HG02852 (cell line): ENCODE results near the gene KDM6A.
A peak's percentile ranks its signal among the peaks of the same experiment; 100 is the strongest.
"Not testable (repeated sequence)": the region's sequence is repeated elsewhere in the genome, so short reads cannot be mapped to it uniquely, and the experiment has no call there.

Source experiments
- ATAC-seq: cut with Tn5 transposase; IDR thresholded peaks from one replicate; pipeline ENCODE4 v1.9.1; 2021; ENCODE audit warnings: mild to moderate bottlenecking, moderate library complexity; ENCODE audit not compliant: unreplicated experiment

Gene KDM6A

DNA sequence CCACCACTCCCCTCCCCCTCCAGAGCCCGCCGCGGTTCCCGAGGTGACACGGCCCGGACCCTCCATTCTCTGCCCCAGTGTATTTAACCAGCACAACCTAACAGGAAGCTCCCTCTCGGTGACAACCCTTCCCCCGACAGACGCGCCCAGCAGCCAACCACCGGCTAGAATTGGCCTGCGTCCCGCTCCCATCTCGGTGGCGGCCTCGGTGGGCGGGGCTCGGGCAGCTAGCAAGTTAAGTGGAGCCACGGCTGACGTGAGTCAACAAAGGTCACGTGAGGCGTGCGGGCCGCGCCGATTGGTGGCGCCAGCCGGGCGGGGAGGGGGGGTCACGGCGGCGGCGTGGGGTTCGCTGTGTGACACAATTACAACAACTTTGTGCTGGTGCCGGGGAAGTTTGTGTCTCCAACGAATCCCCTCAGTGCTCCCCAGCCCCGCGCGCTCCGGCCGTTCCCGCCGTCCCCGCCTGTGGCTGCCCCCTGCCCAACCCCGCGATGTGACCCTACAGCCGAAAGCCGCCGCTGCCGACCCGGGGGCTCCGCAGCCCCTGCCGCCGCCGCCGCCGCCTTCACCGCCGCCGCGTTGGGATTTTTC is at the start of gene KDM6A:
Gene KDM6A, plus strand, starts transcription at position 368 of the 594 bp plus-strand sequence. CDS start 364 bp downstream, outside the sequence.
- ATAC-seq, result peak; percentile 87

DNA sequence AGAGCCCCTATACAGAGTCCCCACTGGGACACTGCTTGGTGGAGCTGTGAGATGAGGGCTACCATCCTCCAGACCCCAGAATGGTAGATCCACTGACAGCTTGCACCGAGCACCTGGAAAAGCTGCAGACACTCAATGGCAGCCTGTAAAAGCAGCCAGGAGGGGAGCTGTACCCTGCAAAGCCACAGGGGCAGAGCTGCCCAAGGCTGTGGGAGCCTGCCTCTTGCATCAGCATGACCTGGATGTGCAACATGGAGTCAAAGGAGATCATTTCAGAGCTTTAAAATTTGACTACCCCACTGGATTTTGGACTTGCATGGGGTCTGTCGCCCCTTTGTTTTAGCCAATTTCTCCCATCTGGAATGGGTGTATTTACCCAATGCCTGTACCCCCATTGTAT is 49.8 kb upstream of the KDM6A start:
- not testable (repeated sequence) for ATAC-seq

DNA sequence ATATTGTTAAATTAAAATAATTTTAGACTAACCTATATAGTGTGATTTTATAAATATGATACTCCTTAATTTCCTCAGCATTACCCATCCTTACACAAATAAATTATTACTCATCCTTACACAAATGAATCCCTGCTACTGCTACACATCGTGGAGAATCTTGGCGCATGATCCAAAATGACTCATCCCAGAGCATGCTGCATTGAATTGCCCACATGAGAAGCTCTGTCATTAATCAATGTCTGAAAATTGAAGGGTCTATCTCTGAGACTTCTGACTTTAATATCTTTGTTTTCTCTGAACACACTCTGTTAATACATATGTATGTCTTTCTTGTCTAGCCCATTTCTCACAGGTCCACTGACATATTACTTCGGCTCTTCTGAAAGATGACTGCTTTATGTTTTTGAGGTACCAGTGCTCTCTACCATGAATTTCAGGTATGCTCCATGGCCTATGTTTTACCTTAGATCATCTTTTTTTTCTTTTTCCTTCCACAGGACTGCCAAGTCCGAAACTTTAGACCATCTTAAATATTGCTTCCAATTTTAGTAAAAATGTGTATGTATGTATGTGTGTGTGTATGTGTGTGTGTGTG is 44.9 kb upstream of the KDM6A start:
- ATAC-seq, result no peak

DNA sequence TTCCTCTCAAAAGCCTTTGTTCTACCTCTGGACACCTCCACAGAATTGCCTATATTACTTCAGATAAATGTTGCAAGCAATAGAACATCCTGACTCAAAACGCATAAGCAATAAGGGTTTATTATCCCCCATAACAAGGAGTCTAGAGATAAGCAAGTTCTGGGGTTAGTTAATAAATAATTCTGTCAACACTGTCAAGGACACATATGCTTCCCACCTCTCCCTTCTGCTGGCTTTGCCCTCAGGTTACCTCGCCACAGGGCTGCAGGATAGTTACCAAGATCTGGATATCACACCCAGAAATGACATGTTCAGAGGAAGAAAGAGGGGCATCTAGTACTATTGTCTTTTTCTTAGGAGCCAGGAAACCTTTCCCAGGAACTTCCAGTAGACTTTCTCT is 43.2 kb upstream of the KDM6A start:
- no peak for ATAC-seq

DNA sequence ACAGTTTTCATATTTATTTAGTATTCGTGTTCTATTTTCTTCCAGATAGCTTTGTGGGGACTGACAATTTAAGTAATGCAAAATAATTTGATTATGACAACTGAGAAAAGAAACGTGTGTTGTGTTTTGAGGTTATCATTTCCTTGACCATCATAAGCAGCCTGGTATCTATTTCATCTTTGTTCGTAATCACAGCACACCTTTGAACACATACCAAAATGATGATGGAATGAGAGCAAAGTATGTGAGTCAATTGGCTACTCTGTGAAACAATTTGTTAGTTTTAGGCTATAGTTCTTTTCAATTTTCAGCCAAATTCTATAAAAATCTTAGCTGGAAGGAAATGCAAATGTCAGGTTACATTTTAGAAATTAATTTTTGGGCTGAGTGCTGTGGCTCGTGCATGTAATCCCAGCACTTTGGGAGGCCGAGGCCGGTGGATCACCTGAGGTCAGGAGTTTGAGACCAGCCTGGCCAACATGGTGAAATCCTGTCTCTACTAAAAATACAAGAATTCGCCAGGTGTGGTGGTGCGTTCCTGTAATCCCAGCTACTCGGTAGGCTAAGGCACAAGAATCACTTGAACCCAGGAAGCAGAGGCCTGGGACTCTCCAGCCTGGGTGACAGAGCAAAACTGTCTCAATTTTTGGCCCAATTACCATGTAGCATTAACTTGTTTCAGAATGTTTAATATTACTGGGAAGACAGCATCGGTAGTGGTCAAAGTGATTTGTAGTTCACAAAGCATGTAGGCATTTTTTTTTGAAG is 30.3 kb upstream of the KDM6A start:
- ATAC-seq, result no peak

DNA sequence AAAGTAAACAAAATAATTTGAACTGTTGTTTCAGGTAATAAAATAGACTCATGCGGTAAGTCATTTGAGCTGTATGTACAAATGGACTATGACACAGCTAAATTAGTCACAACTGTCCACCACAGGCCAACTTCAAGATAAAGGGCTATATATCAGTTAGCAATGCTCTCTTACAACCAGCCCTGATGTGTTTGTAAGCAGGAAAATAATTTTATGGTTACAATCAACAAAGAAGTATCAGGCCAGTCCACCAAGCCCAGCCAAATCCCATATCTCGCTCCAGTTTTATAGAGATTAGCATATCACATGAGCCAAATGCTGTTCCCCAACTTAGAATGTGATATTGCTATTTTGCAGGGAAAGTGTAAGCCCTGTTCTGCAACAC is 29.7 kb upstream of the KDM6A start:
- no peak for ATAC-seq

DNA sequence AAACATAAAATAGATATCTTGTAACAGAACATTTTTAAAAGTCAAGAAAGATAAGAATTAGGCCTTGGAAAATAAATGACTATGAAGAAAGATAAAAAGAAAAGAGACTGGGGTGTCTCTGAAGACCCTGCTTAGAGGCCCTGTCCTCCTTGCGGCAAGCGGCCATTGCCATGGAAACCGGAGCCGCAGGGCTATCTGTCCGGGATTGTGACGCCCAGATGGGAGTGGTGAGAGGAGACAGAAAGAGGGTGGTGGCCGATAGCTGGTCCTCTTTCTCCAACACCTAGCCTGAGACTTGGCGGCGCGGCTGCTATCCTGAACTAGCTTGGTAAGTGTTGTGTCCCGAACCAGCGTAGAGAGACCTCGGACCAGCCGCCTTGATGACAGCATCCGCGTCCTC is 29.2 kb upstream of the KDM6A start, which contains the start of gene DUSP21:
Gene DUSP21, plus strand, starts transcription at position 269 of the 400 bp plus-strand sequence. Its CDS starts 112 bp downstream, at position 381.
- ATAC-seq, result no peak

DNA sequence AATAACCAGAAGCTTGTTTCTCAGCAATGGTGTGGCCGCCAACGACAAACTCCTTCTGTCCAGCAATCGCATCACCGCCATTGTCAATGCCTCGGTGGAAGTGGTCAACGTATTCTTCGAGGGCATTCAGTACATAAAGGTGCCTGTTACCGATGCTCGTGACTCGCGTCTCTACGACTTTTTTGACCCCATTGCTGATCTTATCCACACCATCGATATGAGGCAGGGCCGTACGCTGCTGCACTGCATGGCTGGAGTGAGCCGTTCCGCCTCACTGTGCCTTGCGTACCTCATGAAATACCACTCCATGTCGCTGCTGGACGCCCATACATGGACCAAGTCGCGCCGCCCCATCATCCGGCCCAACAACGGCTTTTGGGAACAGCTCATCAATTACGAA is 28.8 kb upstream of the KDM6A start:
- ATAC-seq, result no peak

DNA sequence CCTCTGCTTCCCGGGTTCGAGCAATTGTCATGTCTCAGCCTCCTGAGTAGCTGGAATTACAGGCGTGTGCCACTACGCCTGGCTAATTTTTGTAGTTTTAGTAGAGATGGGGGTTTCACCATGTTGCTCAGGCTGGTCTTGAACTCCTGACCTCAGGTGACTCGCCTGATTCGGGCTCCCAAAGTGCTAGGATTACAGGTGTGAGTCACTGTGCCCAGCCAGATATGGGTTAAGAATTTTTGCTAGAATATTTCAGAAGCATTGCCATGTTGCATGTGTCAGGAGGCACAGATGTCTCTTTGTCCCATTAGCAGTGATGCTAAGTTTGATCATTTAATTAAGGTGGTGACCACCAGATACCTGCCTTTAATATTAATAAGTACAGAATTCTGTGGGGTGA is 22.1 kb upstream of the KDM6A start:
- ATAC-seq, result not testable (repeated sequence)

DNA sequence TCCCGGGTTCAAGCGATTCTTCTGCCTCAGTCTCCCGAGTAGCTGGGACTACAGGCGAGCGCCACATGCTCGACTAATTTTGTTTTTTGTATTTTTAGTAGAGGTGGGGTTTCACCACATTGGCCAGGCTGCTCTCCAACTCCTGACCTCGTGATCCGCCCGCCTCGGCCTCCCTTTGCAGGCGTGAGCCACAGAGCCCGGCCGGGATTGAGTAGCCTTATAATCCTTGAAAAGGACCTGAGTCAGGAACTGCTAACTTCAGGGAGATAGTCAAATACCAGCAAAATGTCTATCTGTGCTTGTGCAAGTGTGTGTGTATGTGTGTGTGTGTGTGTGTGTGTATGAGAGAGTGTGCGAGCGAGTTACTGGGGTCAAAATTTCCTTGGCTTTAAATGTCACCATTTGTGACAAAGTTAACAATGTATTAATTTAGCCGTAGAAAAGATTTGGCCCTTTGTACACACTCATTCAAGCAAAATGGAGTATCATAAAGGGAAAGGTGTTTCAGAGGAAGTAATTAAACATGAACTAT is 1.8 kb upstream of the KDM6A start:
- ATAC-seq, result no peak

DNA sequence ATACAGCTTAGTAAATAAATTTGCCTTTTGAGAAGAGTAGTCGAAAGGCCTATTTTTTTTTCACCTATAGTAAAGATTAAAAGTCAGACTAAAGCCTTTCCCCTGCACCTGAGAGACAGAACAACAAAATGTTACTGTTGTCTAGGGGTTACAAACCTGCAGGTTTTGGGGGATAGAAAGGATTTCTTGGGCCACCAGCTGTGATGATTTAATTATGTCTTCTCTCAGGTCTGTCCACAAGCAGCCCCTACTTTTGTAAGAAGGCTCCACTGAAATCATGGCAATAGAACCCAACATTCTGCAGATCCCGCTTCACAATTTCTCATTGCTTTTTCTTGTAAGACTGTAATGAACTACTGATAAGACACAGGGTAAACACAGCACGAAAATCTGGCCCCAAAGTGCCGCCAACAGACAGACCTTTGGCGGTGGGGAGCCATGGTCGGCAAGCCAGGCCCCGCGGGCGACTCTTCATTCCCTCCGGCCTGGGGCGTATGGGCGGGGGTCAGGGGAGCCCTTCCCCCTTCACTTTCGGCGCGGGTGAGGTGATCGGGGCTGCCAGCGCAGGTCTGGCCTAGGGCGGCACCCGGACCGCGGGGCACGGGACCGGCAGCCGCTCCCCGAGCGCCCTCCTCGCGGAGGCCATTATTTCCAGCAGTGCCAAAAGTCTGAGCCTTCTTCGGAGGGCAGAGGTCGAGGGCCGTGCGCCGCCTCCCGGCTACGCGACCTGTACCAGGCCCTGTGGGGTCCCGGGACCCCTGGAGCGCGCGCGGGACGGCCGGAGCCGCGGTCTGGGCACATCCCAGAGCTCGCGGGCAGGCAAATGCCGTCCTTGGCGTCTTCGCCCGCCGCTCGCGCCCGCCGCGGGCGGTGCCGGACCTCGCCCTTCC is 812 bp upstream of the KDM6A start:
- peak; percentile 22 for ATAC-seq

DNA sequence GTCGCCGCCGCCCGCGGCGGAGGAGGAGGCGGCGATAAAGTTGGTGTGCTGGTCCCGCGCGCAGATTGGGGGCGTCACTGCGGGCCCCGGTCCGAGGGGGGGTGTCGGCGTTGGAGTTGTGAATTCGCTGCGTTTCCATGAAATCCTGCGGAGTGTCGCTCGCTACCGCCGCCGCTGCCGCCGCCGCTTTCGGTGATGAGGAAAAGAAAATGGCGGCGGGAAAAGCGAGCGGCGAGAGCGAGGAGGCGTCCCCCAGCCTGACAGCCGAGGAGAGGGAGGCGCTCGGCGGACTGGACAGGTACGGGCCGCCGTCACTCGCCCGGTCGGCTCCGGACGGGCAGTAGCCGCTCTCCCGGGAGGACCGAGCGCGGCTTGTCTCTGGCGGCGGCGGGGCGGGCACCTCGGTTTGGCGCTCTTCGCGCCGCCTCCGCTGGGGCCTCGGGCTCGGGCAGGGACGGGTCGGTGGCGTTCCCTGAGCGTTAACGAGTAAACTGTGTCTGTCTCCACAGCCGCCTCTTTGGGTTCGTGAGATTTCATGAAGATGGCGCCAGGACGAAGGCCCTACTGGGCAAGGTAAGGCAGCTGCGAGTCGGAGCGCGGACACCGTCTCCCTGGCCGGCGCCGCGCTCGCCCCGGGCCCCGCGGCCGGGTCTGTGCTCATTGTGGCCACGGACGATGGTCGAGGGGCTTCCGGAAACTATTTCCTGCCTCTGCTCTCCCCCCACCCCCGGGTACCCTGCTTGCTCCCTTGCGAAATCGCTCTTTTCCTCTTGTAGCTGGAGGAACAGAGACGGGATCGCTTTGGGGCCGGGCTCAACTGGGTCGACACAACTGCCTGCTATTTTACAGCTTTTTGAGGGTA is 658 bp downstream of the KDM6A start:
- peak; percentile 14 for ATAC-seq

DNA sequence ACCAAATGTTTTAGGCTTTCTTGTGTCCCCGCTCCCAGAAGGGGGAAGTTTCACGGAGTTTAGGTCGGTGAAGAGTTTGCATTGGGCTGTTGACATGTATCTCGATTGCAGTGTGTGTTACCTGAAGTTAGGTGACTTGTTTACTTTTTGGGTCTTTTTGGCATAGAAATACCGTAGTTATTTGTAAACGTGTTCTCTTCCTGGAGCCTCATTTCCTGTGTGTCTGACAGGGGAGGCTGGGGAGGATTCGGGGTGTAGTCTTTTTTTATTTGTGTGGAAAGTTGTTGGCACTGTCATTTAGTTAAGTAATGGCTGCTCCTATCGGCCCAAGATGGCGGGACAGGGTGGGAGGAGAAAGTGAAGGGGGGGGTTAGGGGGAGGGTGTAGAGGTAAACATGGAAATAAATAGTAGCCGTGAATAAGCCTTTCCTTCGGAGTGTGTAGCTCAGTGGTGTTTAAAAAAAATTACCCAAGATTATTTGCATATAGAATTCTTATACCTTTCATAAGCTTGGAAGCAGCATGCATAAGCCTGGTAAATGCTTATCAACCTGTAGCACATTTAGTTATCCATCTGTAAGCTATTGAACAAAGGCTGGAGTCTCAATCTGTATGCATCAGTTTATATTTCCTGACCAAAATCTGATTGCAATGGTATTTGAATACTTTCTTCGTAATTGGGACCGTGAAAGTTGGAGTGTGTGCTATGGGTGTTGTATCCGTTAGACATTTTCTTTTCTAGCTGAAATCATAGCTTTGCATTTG is 1.6 kb downstream of the KDM6A start:
- ATAC-seq, result no peak

DNA sequence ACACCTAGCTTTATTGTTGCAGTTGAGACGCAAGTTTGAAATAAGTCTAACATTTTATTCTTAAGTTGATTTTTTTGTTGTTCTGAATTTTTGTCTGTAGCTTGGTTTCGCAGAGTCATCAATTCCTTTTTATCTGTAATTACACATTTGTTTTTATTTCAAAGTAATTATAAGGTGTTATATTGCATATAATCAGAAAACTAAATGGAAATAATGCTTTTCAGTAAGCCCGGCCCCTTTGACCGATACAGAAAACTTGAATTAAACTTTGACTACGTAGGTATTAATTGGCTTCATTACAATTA is 2.1 kb downstream of the KDM6A start:
- no peak for ATAC-seq

DNA sequence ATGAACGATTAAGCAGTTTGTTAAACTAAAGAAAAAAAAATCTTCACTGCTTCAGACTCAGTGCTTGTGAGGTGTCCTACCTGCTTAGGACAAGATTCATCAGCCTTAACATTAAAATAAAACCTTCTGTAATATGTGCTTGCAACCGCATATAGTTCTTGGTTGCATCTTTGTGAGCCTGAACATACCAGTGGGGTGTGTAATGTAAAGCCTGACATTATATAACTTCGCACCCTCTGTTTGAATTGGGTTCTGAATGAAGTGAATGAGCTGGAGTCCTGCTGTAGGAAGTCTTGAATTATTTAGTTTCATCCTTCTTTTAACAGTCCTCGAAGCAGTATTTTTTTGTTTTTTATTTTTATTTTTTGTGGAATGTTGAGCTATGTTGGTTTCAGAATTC is 3.1 kb downstream of the KDM6A start:
- ATAC-seq, result no peak

DNA sequence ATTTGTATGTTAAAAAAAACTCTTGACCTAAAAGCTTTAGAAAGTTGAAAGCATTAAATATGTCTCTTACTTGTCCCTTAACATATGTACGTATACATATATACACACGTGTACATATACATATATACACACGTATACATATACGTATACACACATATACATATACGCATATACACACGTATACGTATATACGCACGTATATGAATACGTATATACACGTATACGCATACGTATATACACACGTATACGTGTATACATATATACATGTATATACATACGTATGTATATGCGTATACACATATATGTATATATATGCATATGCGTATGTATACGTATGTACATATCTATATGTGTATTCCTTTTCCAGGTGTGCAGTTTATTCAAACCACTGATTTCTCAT is 3.8 kb downstream of the KDM6A start:
- no peak for ATAC-seq

DNA sequence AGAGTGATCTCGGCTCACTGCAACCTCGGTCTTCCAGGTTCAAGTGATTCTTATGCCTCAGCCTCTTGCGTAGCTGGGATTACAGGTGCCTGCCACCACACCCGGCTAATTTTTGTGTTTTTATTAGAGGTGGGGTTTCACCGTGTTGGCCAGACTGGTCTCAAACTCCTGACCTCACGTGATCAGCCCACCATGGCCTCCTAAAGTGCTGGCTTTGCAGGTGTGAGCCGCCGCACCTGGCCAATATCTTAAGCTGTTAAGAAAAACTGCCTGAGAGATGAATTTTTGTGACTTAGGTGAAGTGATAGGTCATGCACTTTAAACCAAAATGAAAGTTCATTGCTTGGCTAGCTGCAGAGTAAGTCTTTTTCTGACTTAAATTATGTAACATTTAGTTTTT is 5.8 kb downstream of the KDM6A start:
- ATAC-seq, result no peak

DNA sequence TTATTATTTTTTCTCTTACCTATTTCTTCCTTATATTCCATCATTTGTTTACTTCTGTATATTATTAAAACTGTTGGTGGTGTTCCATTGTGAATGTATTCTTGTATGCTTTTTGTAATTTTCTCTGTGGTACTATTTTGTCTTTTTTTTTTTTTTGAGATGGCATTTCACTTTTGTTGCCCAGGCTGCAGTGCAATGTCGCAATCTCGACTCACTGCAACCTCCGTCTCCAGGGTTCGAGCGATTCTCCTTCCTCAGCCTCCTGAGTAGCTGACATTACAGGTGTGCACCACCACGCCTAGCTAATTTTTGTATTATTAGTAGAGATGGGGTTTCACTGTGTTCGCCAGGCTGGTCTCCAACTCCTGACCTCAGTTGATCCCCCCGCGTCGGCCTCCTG is 8.6 kb downstream of the KDM6A start:
- no peak for ATAC-seq

DNA sequence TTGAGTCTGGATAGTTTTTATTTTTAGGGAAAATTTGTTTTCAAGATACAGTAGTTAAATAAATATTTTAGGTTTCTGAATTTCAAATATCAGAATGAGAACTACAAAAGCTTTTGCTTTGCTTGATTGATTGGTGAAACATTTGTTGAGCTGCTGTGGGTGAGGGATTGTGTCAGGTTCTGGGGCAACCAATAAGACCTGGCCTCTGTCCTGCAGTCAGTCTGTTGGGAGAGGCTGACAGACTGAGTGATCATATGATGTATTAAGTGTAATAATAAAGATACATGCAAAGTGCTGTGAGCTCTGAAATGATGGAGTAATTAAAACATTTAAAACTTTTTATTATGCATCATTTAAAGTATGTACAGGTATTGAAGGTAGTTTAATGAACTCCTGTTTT is 9.6 kb downstream of the KDM6A start:
- no peak for ATAC-seq
